ENCODE data around the gene TNS1.

TNS1 gene

GRCh38 chr2:217943446-217944321 lies 59.1 kb downstream of the TNS1 start:
- H3K27me3 ChIP-seq (ENCODE audit: insufficient read depth, low read length), result no peaks in the 10 kb centered on the region
- no peak overlapping the region for H3K27ac ChIP-seq (ENCODE audit: low read depth, low read length)
- H3K36me3 ChIP-seq (ENCODE audit: insufficient read depth, low read length), result no peaks in the 10 kb centered on the region
- H3K4me3 ChIP-seq (ENCODE audit: low read length), result peak overlapping the region; percentile 24
- H3K9me3 ChIP-seq (ENCODE audit: insufficient read depth, low read depth, low read length), result no peaks in the 10 kb centered on the region
- 25% methylated on average over 16 of the region's 16 CpGs for WGBS
- no peak overlapping the region for H3K9ac ChIP-seq (ENCODE audit: low read depth, low read length)
- H3K4me1 ChIP-seq (ENCODE audit: insufficient read depth, low read length), result peaks cover 14% of the 10 kb centered on the region

- H3K27ac ChIP-seq (ENCODE audit: low read depth, low read length), result no peak overlapping the region
- no peak overlapping the region for H3K4me3 ChIP-seq (ENCODE audit: low read length)
- H3K9ac ChIP-seq (ENCODE audit: low read depth, low read length), result no peak overlapping the region
- peaks cover 14% of the 10 kb centered on the region for H3K4me1 ChIP-seq (ENCODE audit: insufficient read depth, low read length)
- H3K36me3 ChIP-seq (ENCODE audit: insufficient read depth, low read length), result no peaks in the 10 kb centered on the region
- WGBS, result 72% methylated on average over 3 of the region's 3 CpGs
- H3K27me3 ChIP-seq (ENCODE audit: insufficient read depth, low read length), result no peaks in the 10 kb centered on the region
- H3K9me3 ChIP-seq (ENCODE audit: insufficient read depth, low read depth, low read length), result no peaks in the 10 kb centered on the region
These were observed 60.0 kb downstream of the TNS1 start for GRCh38 chr2:217942731-217943335.

DNA sequence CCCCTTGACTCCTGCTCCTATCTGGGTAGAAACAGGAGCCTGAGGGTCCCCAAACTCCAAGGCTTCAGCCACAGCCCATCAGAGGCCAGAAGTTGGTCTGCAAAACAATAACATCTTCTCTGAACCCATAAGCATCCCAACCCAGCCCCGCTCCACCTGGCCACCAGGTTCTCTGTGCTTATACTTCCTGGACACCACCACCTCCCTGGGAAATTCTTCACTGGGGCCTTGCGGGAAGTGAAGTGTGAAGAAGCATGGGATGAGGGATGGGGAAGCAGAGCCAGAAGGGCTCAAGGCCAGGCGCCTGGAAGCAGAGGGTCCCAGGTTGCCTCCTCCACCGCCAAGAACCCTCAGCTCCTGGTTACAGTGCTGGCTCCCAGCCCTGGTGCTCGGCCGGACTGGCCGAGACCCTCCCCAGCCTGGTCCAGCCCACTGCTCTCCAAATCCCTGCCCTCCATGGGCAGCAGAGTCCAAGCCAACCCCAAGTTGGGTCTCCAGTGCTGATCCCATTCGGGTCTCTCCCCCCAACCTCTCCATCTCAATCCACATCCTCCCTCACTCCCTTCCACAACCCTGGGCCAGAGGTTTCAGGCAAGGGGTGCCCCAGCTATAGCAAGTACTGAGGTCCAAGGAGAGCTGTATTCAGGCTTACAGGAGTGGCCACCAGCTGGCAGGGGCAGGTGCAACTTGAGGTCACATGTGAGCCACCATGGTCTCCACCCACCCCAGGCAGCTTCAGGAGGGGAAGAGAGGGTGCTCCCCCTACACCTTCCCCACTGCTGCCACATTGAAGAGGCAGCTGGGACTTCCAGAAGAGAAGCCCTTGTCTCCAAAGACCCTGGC lies 60.7 kb downstream of the TNS1 start:
- peaks cover 21% of the 10 kb centered on the region for H3K4me1 ChIP-seq (ENCODE audit: insufficient read depth, low read length)

GRCh38 chr2:217941339-217941738 lies 61.5 kb downstream of the TNS1 start:
- no peak overlapping the region for H3K27ac ChIP-seq (ENCODE audit: low read depth, low read length)
- no peaks in the 10 kb centered on the region for H3K27me3 ChIP-seq (ENCODE audit: insufficient read depth, low read length)
- H3K4me1 ChIP-seq (ENCODE audit: insufficient read depth, low read length), result peaks cover 29% of the 10 kb centered on the region
- H3K36me3 ChIP-seq (ENCODE audit: insufficient read depth, low read length), result no peaks in the 10 kb centered on the region
- no peaks in the 10 kb centered on the region for H3K9me3 ChIP-seq (ENCODE audit: insufficient read depth, low read depth, low read length)
- no peak overlapping the region for H3K9ac ChIP-seq (ENCODE audit: low read depth, low read length)
- 95% methylated on average over 11 of the region's 11 CpGs for WGBS
- H3K4me3 ChIP-seq (ENCODE audit: low read length), result no peak overlapping the region

More for the DNA sequence above, 60.7 kb downstream of the TNS1 start:
- no peaks in the 10 kb centered on the region for H3K36me3 ChIP-seq (ENCODE audit: insufficient read depth, low read length)
- 90% methylated on average over 8 of the region's 8 CpGs for WGBS
- H3K27me3 ChIP-seq (ENCODE audit: insufficient read depth, low read length), result no peaks in the 10 kb centered on the region
- H3K9me3 ChIP-seq (ENCODE audit: insufficient read depth, low read depth, low read length), result no peaks in the 10 kb centered on the region
- no peak overlapping the region for H3K27ac ChIP-seq (ENCODE audit: low read depth, low read length)
- no peak overlapping the region for H3K9ac ChIP-seq (ENCODE audit: low read depth, low read length)
- H3K4me3 ChIP-seq (ENCODE audit: low read length), result no peak overlapping the region

DNA sequence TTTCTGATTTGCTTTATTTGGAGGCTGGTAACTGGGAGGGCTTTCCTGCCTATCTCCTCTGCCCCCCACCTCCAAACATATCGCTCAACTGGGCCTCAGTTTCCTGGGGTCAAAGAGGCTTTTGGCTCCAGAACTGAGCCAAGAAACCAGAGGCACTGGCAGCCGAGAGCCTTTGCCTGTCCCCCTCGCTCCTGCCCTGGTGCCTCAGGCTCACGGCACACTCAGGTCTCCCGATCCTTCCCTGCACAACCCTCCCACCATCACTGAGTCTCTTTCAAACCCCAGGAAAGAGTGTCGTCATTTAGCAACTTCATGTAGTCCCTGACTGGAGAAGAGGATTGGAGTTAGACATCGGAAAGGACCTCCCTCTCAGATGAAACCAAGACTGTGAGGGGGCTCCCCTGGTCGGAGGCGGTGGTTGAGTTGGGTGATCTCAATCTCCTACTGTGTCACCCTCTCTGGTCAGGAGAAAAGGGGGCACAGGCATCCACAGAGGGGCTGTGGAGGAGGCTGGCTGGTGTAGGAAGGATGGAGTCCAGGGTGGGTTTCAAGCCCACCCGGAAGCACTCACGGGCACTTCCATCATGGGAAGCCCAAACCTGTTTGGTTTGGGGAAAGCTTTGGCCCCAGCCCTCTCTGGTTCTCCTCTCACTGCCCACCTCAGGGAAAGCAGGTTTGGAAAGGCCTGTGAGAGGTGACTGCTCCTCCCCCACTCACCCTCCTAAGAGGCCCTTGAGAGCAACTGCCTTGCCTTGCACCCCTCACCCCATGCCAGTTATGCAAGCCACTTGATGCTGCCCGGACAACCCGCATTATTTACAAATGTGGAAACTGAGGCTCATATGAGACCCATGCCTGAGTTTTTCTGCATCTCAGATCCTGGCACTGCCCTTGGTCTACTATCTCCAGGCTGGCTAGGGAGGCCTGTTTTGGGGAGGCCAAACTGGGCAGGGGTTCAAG lies 62.3 kb downstream of the TNS1 start:
- H3K4me1 ChIP-seq (ENCODE audit: insufficient read depth, low read length), result peaks cover 37% of the 10 kb centered on the region
- WGBS, result 93% methylated on average over 13 of the region's 13 CpGs

GRCh38 chr2:217939629-217940245 lies 63.1 kb downstream of the TNS1 start:
- Histone ChIP-seq H3K9ac (ENCODE audit: low read depth, low read length) (no peak overlapping the region), H3K36me3 (ENCODE audit: insufficient read depth, low read length) (no peaks in the 10 kb centered on the region), H3K4me1 (ENCODE audit: insufficient read depth, low read length) (peaks cover 44% of the 10 kb centered on the region), H3K4me3 (ENCODE audit: low read length) (no peak overlapping the region), H3K9me3 (ENCODE audit: insufficient read depth, low read depth, low read length) (no peaks in the 10 kb centered on the region), H3K27me3 (ENCODE audit: insufficient read depth, low read length) (no peaks in the 10 kb centered on the region), H3K27ac (ENCODE audit: low read depth, low read length) (no peak overlapping the region)
- 83% methylated on average over 6 of the region's 7 CpGs for WGBS

More for the DNA sequence above, 62.3 kb downstream of the TNS1 start:
- no peaks in the 10 kb centered on the region for H3K36me3 ChIP-seq (ENCODE audit: insufficient read depth, low read length)
- H3K27me3 ChIP-seq (ENCODE audit: insufficient read depth, low read length), result no peaks in the 10 kb centered on the region
- H3K9me3 ChIP-seq (ENCODE audit: insufficient read depth, low read depth, low read length), result no peaks in the 10 kb centered on the region
- H3K27ac ChIP-seq (ENCODE audit: low read depth, low read length), result no peak overlapping the region
- no peak overlapping the region for H3K9ac ChIP-seq (ENCODE audit: low read depth, low read length)
- H3K4me3 ChIP-seq (ENCODE audit: low read length), result no peak overlapping the region

DNA sequence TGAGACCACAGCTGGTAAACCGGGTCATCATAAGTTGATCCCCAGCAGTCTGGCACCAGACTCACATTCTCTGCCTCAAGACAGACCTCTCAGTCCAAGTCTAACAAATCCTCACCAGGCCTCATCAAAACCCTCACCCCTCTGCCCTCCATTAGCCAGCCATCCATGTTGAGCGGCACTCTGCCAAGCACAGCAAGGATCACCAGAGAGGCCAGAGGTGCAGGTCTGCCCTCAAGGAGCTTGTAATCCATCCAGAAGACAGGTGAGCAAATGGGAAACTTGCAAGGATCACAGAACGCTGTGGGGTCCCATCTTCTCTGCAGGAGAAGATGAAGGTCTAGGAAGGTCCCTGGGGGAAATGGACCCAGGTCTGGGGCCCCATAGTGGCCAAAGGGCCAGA lies 63.6 kb downstream of the TNS1 start:
- H3K27me3 ChIP-seq (ENCODE audit: insufficient read depth, low read length), result no peaks in the 10 kb centered on the region
- H3K9me3 ChIP-seq (ENCODE audit: insufficient read depth, low read depth, low read length), result no peaks in the 10 kb centered on the region
- WGBS, result 96% methylated on average over 3 of the region's 3 CpGs
- H3K9ac ChIP-seq (ENCODE audit: low read depth, low read length), result no peak overlapping the region
- peaks cover 45% of the 10 kb centered on the region for H3K4me1 ChIP-seq (ENCODE audit: insufficient read depth, low read length)
- no peak overlapping the region for H3K27ac ChIP-seq (ENCODE audit: low read depth, low read length)
- H3K4me3 ChIP-seq (ENCODE audit: low read length), result no peak overlapping the region
- H3K36me3 ChIP-seq (ENCODE audit: insufficient read depth, low read length), result no peaks in the 10 kb centered on the region

GRCh38 chr2:217938036-217938435 lies 64.8 kb downstream of the TNS1 start:
- WGBS, result 90% methylated on average over 6 of the region's 6 CpGs
- Histone ChIP-seq H3K4me3 (ENCODE audit: low read length) (no peak overlapping the region), H3K27me3 (ENCODE audit: insufficient read depth, low read length) (no peaks in the 10 kb centered on the region), H3K9me3 (ENCODE audit: insufficient read depth, low read depth, low read length) (no peaks in the 10 kb centered on the region), H3K9ac (ENCODE audit: low read depth, low read length) (no peak overlapping the region), H3K27ac (ENCODE audit: low read depth, low read length) (no peak overlapping the region), H3K36me3 (ENCODE audit: insufficient read depth, low read length) (no peaks in the 10 kb centered on the region), H3K4me1 (ENCODE audit: insufficient read depth, low read length) (peaks cover 39% of the 10 kb centered on the region)

DNA sequence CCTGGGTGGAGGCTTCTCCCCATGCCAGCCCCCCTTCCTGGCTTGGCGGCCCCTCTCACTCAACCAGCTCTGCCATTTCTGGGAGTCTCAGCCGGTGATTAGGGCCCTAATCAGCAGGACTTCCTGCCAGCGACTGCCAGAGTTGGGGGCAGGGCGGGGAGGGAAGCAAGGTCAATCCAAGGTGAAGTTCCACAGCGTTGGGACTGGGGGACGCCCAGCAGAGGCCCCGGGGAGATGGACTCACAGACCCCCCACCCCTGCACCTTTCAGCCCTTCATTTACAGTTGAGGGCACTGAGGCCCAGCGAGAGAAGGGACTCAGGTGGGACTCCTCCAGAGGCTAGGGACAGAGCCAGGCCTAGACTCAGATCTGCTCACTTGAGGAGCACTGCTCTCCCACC lies 65.3 kb downstream of the TNS1 start:
- Histone ChIP-seq H3K4me3 (ENCODE audit: low read length) (no peak overlapping the region), H3K9ac (ENCODE audit: low read depth, low read length) (peak overlapping the region; percentile 27; the same call in 1 of the 2 replicates), H3K36me3 (ENCODE audit: insufficient read depth, low read length) (no peaks in the 10 kb centered on the region), H3K4me1 (ENCODE audit: insufficient read depth, low read length) (peaks cover 42% of the 10 kb centered on the region), H3K27ac (ENCODE audit: low read depth, low read length) (no peak overlapping the region), H3K27me3 (ENCODE audit: insufficient read depth, low read length) (no peaks in the 10 kb centered on the region), H3K9me3 (ENCODE audit: insufficient read depth, low read depth, low read length) (no peaks in the 10 kb centered on the region)
- WGBS, result 52% methylated on average over 8 of the region's 8 CpGs

DNA sequence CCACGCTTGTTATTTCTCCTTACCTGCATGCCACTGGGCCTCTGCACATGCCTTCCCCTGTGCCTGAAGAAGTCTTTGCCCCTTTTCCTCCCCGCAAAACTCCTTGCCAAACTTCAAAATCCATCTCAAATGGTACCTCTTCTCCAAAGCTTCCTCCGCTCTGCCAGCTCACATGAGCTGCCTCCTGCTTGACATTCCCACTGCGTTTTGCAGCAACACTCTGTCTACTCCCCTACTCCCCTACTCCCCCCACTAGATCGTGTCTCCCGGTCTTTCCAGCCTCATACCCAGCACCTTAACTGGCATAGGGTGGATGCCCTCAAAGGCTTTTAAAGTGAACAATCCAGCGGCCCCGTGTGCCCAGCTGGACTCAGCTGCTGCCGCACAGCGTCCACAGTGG lies 65.8 kb downstream of the TNS1 start:
- no peak overlapping the region for H3K27ac ChIP-seq (ENCODE audit: low read depth, low read length)
- H3K9ac ChIP-seq (ENCODE audit: low read depth, low read length), result peak overlapping the region; percentile 27; the same call in 1 of the 2 replicates
- H3K4me3 ChIP-seq (ENCODE audit: low read length), result no peak overlapping the region
- 71% methylated on average over 10 of the region's 10 CpGs for WGBS
- no peaks in the 10 kb centered on the region for H3K36me3 ChIP-seq (ENCODE audit: insufficient read depth, low read length)
- H3K27me3 ChIP-seq (ENCODE audit: insufficient read depth, low read length), result no peaks in the 10 kb centered on the region
- H3K4me1 ChIP-seq (ENCODE audit: insufficient read depth, low read length), result peaks cover 42% of the 10 kb centered on the region
- no peaks in the 10 kb centered on the region for H3K9me3 ChIP-seq (ENCODE audit: insufficient read depth, low read depth, low read length)
